GM23248 (cell line): ENCODE data around the gene HAS3. TPM values are rescaled to one million over a fixed set of nuclear protein-coding genes. Genes with fewer than 3 reads are reported as not detected.

Source experiments
- DNase-seq: peaks from one replicate; pipeline ENCODE4 v3.0.0-alpha.2; 2015
- H2AFZ ChIP-seq: fragments of 200-600 bp; sonication (generic); 2 replicates; pipeline ENCODE4 v1.6.1; 2016; ENCODE audit warnings: antibody characterized with exemption
- H3F3A ChIP-seq: fragments of 200-600 bp; sonication (generic); 2 replicates; pipeline ENCODE4 v1.6.1; 2016; ENCODE audit warnings: mild to moderate bottlenecking, antibody characterized with exemption, mixed run types; ENCODE audit not compliant: insufficient read depth
- H3K27ac ChIP-seq: fragments of 200-600 bp; sonication (generic); 2 replicates; pipeline ENCODE4 v1.5.1; 2016; ENCODE audit warnings: mild to moderate bottlenecking
- H3K27me3 ChIP-seq: fragments of 200-600 bp; sonication (generic); replicated peaks from 2 replicates; pipeline ENCODE4 v1.6.1; 2016; ENCODE audit warnings: mild to moderate bottlenecking; ENCODE audit not compliant: insufficient read depth
- H3K36me3 ChIP-seq: fragments of 200-600 bp; sonication (generic); 2 replicates; pipeline ENCODE4 v1.6.1; 2016; ENCODE audit warnings: low read depth, mild to moderate bottlenecking
- H3K4me1 ChIP-seq: fragments of 200-600 bp; sonication (generic); 2 replicates; pipeline ENCODE4 v1.6.1; 2016; ENCODE audit warnings: mild to moderate bottlenecking; ENCODE audit not compliant: insufficient read depth
- H3K4me2 ChIP-seq: fragments of 200-600 bp; sonication (generic); one replicate; pipeline ENCODE4 v1.6.1; 2016; ENCODE audit warnings: mild to moderate bottlenecking; ENCODE audit not compliant: unreplicated experiment
- H3K4me3 ChIP-seq: fragments of 200-600 bp; sonication (generic); 2 replicates; pipeline ENCODE4 v1.5.1; 2016; ENCODE audit warnings: mild to moderate bottlenecking
- H3K79me2 ChIP-seq: fragments of 200-600 bp; sonication (generic); 2 replicates; pipeline ENCODE4 v1.6.1; 2016; ENCODE audit warnings: mild to moderate bottlenecking; ENCODE audit not compliant: insufficient read depth
- H3K9ac ChIP-seq: fragments of 200-600 bp; sonication (generic); 2 replicates; pipeline ENCODE4 v1.6.1; 2016; ENCODE audit warnings: mild to moderate bottlenecking
- H3K9me2 ChIP-seq: fragments of 200-600 bp; sonication (generic); 2 replicates; pipeline ENCODE4 v1.6.1; 2016; ENCODE audit warnings: mixed run types, mild to moderate bottlenecking, moderate library complexity; ENCODE audit not compliant: insufficient read depth
- H3K9me3 ChIP-seq: fragments of 200-600 bp; sonication (generic); one replicate; pipeline ENCODE4 v1.6.1; 2017; ENCODE audit warnings: low read depth
- H4K20me1 ChIP-seq: fragments of 200-600 bp; sonication (generic); 2 replicates; pipeline ENCODE4 v1.6.0; 2016; ENCODE audit not compliant: insufficient read depth
- EZH2 ChIP-seq: fragments of 200-600 bp; sonication (generic); IDR thresholded peaks from 2 replicates; pipeline ENCODE4 v1.6.1; 2018; ENCODE audit warnings: antibody characterized with exemption, mild to moderate bottlenecking; ENCODE audit not compliant: insufficient read depth, poor library complexity, severe bottlenecking
- EZH2phosphoT487 ChIP-seq: fragments of 200-600 bp; sonication (generic); IDR thresholded peaks from 2 replicates; pipeline ENCODE4 v1.6.1; 2018; ENCODE audit warnings: antibody characterized with exemption, moderate library complexity, mild to moderate bottlenecking, low read depth; ENCODE audit not compliant: insufficient read depth
- WGBS, 2 experiments: methylation state at CpG; one replicate each; pipeline ENCODE4 v1.1.6; 2015 to 2017; ENCODE audit warnings: low lambda C conversion rate in 2 of 2, low coverage in 1 of 2; ENCODE audit errors: missing lambda C conversion rate in 2 of 2; 5-methylcytosine and 5-hydroxymethylcytosine counted together
- in situ Hi-C: fragments of 300-500 bp; cut with MboI; formaldehyde crosslinking; loops from 2 replicates; pipeline ENCODE4 v1.15.0; 2020
- polyA plus RNA-seq: library from polyadenylated mRNA; unstranded; fragments of >200 nt; fragmentation: Nextera tagmentation; extraction: Ambion mirVana; gene quantifications from 2 replicates; pipeline ENCODE4 v1.2.1, GENCODE V29; 2016
- total RNA-seq: library from RNA; depleted of rRNA; stranded (reverse); fragments of >200 nt; shearing (Covaris generic); gene quantifications from 2 replicates; pipeline ENCODE4 v1.2.3, GENCODE V29; 2014

Gene HAS3
- total and polyA plus RNA-seq, 2 experiments from 2014 or later: 0.43 TPM; not detected in 1

GRCh38 chr16:69085032-69085695 lies 20.3 kb upstream of the HAS3 start:
- in situ Hi-C loops: no loop called here
- Histone ChIP-seq H3K79me2 (no peaks in the 10 kb centered on the region), H3K9me2 (no peaks in the 10 kb centered on the region), H3K27ac (no peak overlapping the region), H2AFZ (no peak overlapping the region), H3K9ac (no peak overlapping the region), H3F3A (no peaks in the 10 kb centered on the region), H4K20me1 (no peaks in the 10 kb centered on the region), H3K4me3 (no peak overlapping the region), H3K36me3 (no peaks in the 10 kb centered on the region), H3K4me2 (no peak overlapping the region), H3K4me1 (peaks cover 14% of the 10 kb centered on the region), H3K27me3 (no peaks in the 10 kb centered on the region), H3K9me3 (no peaks in the 10 kb centered on the region)
- 83 to 87% methylated on average over 5 of the region's 5 CpGs for WGBS, 2 experiments
- DNase-seq: no peak
- no peak for TF ChIP-seq EZH2phosphoT487
- no peak for TF ChIP-seq EZH2

DNA sequence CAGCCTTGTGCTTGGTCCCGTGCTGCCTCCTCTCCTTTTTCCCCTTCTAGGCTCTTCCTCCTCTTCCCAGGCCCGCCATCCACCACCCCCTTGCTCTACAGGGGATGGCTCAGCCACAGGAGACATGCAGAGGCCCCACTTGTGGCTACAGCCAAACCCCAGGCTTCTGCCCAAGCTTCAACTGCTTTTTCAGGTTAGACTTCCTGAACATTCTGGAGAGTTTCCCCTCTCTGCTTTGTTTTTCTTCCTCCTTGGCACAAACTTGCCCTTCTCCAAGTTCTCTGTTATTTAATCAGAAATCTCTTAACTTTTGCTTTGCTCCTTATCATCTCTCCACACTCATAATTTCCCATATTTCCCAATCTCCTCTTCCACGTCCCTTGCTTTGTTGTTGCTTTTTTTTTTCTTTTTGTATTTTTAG lies 18.3 kb upstream of the HAS3 start:
- Histone ChIP-seq H3K4me1 (peaks cover 14% of the 10 kb centered on the region), H3K9me3 (no peaks in the 10 kb centered on the region), H3K27me3 (no peaks in the 10 kb centered on the region), H3K4me3 (no peak overlapping the region), H3K36me3 (no peaks in the 10 kb centered on the region), H3F3A (no peaks in the 10 kb centered on the region), H3K9me2 (no peaks in the 10 kb centered on the region), H3K27ac (no peak overlapping the region), H2AFZ (no peak overlapping the region), H3K4me2 (no peak overlapping the region), H4K20me1 (no peaks in the 10 kb centered on the region), H3K9ac (no peak overlapping the region), H3K79me2 (no peaks in the 10 kb centered on the region)
- in situ Hi-C loops: no loop called here
- WGBS, 2 experiments: 83 to 88% methylated on average over 3 of the region's 3 CpGs
- DNase-seq: no peak
- no peak for TF ChIP-seq EZH2
- TF ChIP-seq EZH2phosphoT487: no peak

DNA sequence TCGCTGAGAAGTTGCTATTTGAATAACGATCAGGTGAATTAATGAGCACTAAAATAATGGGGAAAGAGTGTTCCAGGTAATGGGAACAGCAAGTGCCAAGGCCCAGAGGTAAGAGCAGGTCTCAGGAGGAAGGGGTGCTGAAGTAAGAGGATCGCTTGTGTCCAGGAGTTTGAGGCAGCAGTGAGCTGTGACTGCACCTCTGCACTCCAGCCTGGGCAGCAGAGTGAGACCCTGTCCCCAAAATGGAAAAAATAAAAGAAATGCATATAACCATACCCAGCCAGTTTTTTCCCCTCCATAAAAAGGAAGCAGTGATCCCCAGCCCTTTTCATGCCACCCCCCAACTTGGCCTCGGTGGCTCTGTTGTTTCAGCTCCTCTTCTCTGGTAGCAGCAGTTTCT lies 16.8 kb upstream of the HAS3 start:
- no peaks in the 10 kb centered on the region for H4K20me1 ChIP-seq
- no peaks in the 10 kb centered on the region for H3F3A ChIP-seq
- no peaks in the 10 kb centered on the region for H3K9me3 ChIP-seq
- no peak overlapping the region for H2AFZ ChIP-seq
- H3K79me2 ChIP-seq: no peaks in the 10 kb centered on the region
- no peaks in the 10 kb centered on the region for H3K27me3 ChIP-seq
- no peak for DNase-seq
- no peaks in the 10 kb centered on the region for H3K9me2 ChIP-seq
- 76 to 77% methylated on average over 4 of the region's 4 CpGs for WGBS, 2 experiments
- no peak overlapping the region for H3K27ac ChIP-seq
- H3K36me3 ChIP-seq: no peaks in the 10 kb centered on the region
- H3K4me2 ChIP-seq: no peak overlapping the region
- TF ChIP-seq EZH2phosphoT487: no peak
- TF ChIP-seq EZH2: no peak
- H3K9ac ChIP-seq: no peak overlapping the region
- H3K4me1 ChIP-seq: peaks cover 13% of the 10 kb centered on the region
- no peak overlapping the region for H3K4me3 ChIP-seq
- in situ Hi-C loops: no loop called here

GRCh38 chr16:69089091-69089910 lies 16.2 kb upstream of the HAS3 start:
- no peaks in the 10 kb centered on the region for H3K79me2 ChIP-seq
- no peaks in the 10 kb centered on the region for H3K9me3 ChIP-seq
- H4K20me1 ChIP-seq: no peaks in the 10 kb centered on the region
- H3K36me3 ChIP-seq: no peaks in the 10 kb centered on the region
- H2AFZ ChIP-seq: no peak overlapping the region
- H3K27ac ChIP-seq: no peak overlapping the region
- no peak for TF ChIP-seq EZH2phosphoT487
- TF ChIP-seq EZH2: no peak
- peaks cover 7% of the 10 kb centered on the region for H3K4me1 ChIP-seq
- no peak overlapping the region for H3K4me3 ChIP-seq
- H3K9ac ChIP-seq: no peak overlapping the region
- H3K27me3 ChIP-seq: no peaks in the 10 kb centered on the region
- H3F3A ChIP-seq: no peaks in the 10 kb centered on the region
- no peaks in the 10 kb centered on the region for H3K9me2 ChIP-seq
- WGBS, 2 experiments: 50 to 61% methylated on average over 16 of the region's 16 CpGs
- H3K4me2 ChIP-seq: no peak overlapping the region
- in situ Hi-C loops: no loop called here
- DNase-seq: no peak
